ENCODE data around the gene RFXANK. TPM values are rescaled to one million over a fixed set of nuclear protein-coding genes. Genes with fewer than 3 reads are reported as not detected.

Gene RFXANK
- total and polyA plus RNA-seq, 4 donors, result 8.9 to 27.8 (median 19.0) TPM

DNA sequence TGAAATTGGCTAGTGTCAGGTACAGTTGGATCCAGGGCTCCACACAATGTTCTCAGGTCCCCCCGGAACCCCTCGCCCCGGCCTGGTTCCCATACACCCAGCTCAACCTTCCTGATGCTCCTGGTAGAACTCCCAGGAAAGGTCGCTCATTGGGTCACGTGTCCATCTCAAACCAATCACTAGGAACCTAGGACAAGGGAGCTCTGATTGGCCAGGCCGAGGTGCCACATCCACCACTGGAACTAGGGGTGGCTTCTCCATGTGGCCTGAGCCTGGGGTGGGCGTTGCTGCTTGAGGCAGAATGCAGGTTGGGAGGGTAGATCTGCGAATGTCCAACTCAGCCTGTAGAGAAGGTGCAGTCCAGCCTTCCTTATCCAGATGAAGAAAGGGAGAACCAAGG is 15.1 kb upstream of the RFXANK start:
- H3K27ac ChIP-seq (ENCODE audit: low read depth in 1 of 2, low read length in 2 of 2), result no peak overlapping the region
- no peak for DNase-seq (ENCODE audit: low spot score)
- H3K27me3 ChIP-seq (ENCODE audit: control insufficient read depth in 4 of 4, insufficient read depth in 4 of 4, low read length in 3 of 4), result no peaks in the 10 kb centered on the region
- H3K4me1 ChIP-seq (ENCODE audit: control insufficient read depth in 4 of 4, insufficient read depth in 4 of 4, low read length in 3 of 4), result peaks cover 0 to 3% (median 0%) of the 10 kb centered on the region in 4 donors
- H3K9ac ChIP-seq (ENCODE audit: low read depth in 1 of 2, low read length in 2 of 2), result no peak overlapping the region
- H3K36me3 ChIP-seq (ENCODE audit: control insufficient read depth in 4 of 4, insufficient read depth in 3 of 4, low read depth in 1 of 4, low read length in 3 of 4), result peaks cover 2 to 25% (median 5%) of the 10 kb centered on the region in 4 donors
- H3K9me3 ChIP-seq (ENCODE audit: control insufficient read depth in 4 of 4, low read length in 3 of 4), result no peaks in the 10 kb centered on the region
- TF ChIP-seq, protein P1, sequence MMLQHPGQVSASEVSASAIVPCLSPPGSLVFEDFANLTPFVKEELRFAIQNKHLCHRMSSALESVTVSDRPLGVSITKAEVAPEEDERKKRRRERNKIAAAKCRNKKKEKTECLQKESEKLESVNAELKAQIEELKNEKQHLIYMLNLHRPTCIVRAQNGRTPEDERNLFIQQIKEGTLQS (IDR thresholded peaks at IDR 0.05), result no peak
- TF ChIP-seq RAD21 (IDR thresholded peaks at IDR 0.05), result no peak
- TF ChIP-seq NR2F2 (IDR thresholded peaks at IDR 0.05), result no peak
- 95% methylated on average over 8 of the region's 8 CpGs for WGBS
- no peak overlapping the region for H3K4me3 ChIP-seq (ENCODE audit: low read depth in 1 of 3, low read length in 3 of 3)

GRCh38 chr19:19179548-19180441 is 12.3 kb upstream of the RFXANK start:
- Histone ChIP-seq H3K4me1 (ENCODE audit: control insufficient read depth in 4 of 4, insufficient read depth in 4 of 4, low read length in 3 of 4) (peaks cover 0 to 1% (median 0%) of the 10 kb centered on the region in 4 donors), H3K4me3 (ENCODE audit: low read depth in 1 of 3, low read length in 3 of 3) (no peak overlapping the region), H3K9me3 (ENCODE audit: control insufficient read depth in 4 of 4, low read length in 3 of 4) (no peaks in the 10 kb centered on the region), H3K27ac (ENCODE audit: low read depth in 1 of 2, low read length in 2 of 2) (no peak overlapping the region), H3K27me3 (ENCODE audit: control insufficient read depth in 4 of 4, insufficient read depth in 4 of 4, low read length in 3 of 4) (no peaks in the 10 kb centered on the region), H3K36me3 (ENCODE audit: control insufficient read depth in 4 of 4, insufficient read depth in 3 of 4, low read depth in 1 of 4, low read length in 3 of 4) (peaks cover 2 to 31% (median 5%) of the 10 kb centered on the region in 4 donors), H3K9ac (ENCODE audit: low read depth in 1 of 2, low read length in 2 of 2) (no peak overlapping the region)
- no peak for DNase-seq (ENCODE audit: low spot score)
- 89% methylated on average over 17 of the region's 17 CpGs for WGBS
- TF ChIP-seq HNF4A (conservative IDR thresholded peaks at IDR 0.05) (no peak), SP1 (IDR thresholded peaks at IDR 0.05) (no peak), HNF4G (IDR thresholded peaks at IDR 0.05) (no peak)
- TF ChIP-seq, protein P2, sequence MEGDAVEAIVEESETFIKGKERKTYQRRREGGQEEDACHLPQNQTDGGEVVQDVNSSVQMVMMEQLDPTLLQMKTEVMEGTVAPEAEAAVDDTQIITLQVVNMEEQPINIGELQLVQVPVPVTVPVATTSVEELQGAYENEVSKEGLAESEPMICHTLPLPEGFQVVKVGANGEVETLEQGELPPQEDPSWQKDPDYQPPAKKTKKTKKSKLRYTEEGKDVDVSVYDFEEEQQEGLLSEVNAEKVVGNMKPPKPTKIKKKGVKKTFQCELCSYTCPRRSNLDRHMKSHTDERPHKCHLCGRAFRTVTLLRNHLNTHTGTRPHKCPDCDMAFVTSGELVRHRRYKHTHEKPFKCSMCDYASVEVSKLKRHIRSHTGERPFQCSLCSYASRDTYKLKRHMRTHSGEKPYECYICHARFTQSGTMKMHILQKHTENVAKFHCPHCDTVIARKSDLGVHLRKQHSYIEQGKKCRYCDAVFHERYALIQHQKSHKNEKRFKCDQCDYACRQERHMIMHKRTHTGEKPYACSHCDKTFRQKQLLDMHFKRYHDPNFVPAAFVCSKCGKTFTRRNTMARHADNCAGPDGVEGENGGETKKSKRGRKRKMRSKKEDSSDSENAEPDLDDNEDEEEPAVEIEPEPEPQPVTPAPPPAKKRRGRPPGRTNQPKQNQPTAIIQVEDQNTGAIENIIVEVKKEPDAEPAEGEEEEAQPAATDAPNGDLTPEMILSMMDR (IDR thresholded peaks at IDR 0.05; ENCODE audit: low read depth, low read length, missing input control), result no peak
- TF ChIP-seq, protein P3, sequence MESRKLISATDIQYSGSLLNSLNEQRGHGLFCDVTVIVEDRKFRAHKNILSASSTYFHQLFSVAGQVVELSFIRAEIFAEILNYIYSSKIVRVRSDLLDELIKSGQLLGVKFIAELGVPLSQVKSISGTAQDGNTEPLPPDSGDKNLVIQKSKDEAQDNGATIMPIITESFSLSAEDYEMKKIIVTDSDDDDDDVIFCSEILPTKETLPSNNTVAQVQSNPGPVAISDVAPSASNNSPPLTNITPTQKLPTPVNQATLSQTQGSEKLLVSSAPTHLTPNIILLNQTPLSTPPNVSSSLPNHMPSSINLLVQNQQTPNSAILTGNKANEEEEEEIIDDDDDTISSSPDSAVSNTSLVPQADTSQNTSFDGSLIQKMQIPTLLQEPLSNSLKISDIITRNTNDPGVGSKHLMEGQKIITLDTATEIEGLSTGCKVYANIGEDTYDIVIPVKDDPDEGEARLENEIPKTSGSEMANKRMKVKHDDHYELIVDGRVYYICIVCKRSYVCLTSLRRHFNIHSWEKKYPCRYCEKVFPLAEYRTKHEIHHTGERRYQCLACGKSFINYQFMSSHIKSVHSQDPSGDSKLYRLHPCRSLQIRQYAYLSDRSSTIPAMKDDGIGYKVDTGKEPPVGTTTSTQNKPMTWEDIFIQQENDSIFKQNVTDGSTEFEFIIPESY (IDR thresholded peaks at IDR 0.05), result no peak

DNA sequence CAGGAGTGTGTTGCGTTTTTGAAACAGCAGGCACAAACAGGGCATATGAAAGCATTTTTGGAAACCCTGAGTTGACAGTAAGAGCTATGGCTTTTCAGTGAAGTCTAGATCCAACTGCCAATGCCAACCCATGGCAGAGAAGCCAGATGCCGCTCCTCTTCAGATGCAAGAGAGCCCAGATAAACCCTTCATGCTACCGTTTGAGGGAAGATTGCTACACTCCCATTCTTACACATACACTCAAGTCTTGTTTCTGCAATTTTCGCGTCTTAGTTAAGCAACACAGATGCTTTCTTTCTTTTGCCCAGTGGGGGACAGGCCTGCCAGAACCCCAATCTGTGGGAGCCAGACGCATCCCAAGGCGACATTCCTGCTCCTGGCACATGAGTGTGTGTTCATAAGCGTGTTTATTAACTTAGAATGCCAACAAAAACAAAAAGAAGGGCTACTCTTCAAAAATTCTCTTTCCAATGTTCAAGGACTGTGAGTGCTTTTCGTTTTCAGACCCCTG is 10.5 kb upstream of the RFXANK start:
- H3K9ac ChIP-seq (ENCODE audit: low read depth in 1 of 2, low read length in 2 of 2), result no peak overlapping the region
- no peaks in the 10 kb centered on the region for H3K4me1 ChIP-seq (ENCODE audit: control insufficient read depth in 4 of 4, insufficient read depth in 4 of 4, low read length in 3 of 4)
- no peak for TF ChIP-seq TAF1 (conservative IDR thresholded peaks at IDR 0.05)
- TF ChIP-seq EGR1 (IDR thresholded peaks at IDR 0.05; ENCODE audit: low read depth in 2 of 2), result no peak
- no peak for TF ChIP-seq HNF4G (IDR thresholded peaks at IDR 0.05)
- no peak for TF ChIP-seq MAX (IDR thresholded peaks at IDR 0.05)
- TF ChIP-seq, protein P3 (IDR thresholded peaks at IDR 0.05), result no peak
- TF ChIP-seq RXRA (IDR thresholded peaks at IDR 0.05), result no peak
- TF ChIP-seq, protein P1 (IDR thresholded peaks at IDR 0.05), result no peak
- TF ChIP-seq GABPA (IDR thresholded peaks at IDR 0.05 in 1 of 2, conservative IDR thresholded peaks at IDR 0.05 in 1 of 2), result no peak
- TF ChIP-seq FOXA2 (IDR thresholded peaks at IDR 0.05), result no peak
- no peak for TF ChIP-seq JUND (IDR thresholded peaks at IDR 0.05)
- no peak for TF ChIP-seq SP1 (IDR thresholded peaks at IDR 0.05)
- TF ChIP-seq HNF4A (conservative IDR thresholded peaks at IDR 0.05), result no peak
- TF ChIP-seq FOXA1 (IDR thresholded peaks at IDR 0.05), result no peak
- 92% methylated on average over 9 of the region's 9 CpGs for WGBS
- H3K4me3 ChIP-seq (ENCODE audit: low read depth in 1 of 3, low read length in 3 of 3), result no peak overlapping the region
- peaks cover 2 to 31% (median 5%) of the 10 kb centered on the region in 4 donors for H3K36me3 ChIP-seq (ENCODE audit: control insufficient read depth in 4 of 4, insufficient read depth in 3 of 4, low read depth in 1 of 4, low read length in 3 of 4)
- no peaks in the 10 kb centered on the region for H3K27me3 ChIP-seq (ENCODE audit: control insufficient read depth in 4 of 4, insufficient read depth in 4 of 4, low read length in 3 of 4)
- no peaks in the 10 kb centered on the region for H3K9me3 ChIP-seq (ENCODE audit: control insufficient read depth in 4 of 4, low read length in 3 of 4)
- H3K27ac ChIP-seq (ENCODE audit: low read depth in 1 of 2, low read length in 2 of 2), result no peak overlapping the region
- DNase-seq (ENCODE audit: low spot score), result no peak
